NCI-H128 (cell line): ENCODE measurements around the gene RABGAP1.

Experiments
- DNase-seq: peaks from one replicate; lab custom pipeline; 2025; ENCODE audit not compliant: unreplicated experiment; lab: John Stamatoyannopoulos, UW

The RABGAP1 gene

GRCh38 chr9:123109540-123110279 lies 168.9 kb downstream of the RABGAP1 start:
- DNase-seq, result no peak

- no peak for DNase-seq
Measured at GRCh38 chr9:123111427-123112014, 170.7 kb downstream of the RABGAP1 start.

- no peak for DNase-seq
Measured at GRCh38 chr9:123112015-123112975, 171.5 kb downstream of the RABGAP1 start.

- DNase-seq, result no peak
Measured at GRCh38 chr9:123113185-123113584, 172.4 kb downstream of the RABGAP1 start.

- DNase-seq, result no peak
Measured at GRCh38 chr9:123115146-123115913, 174.5 kb downstream of the RABGAP1 start.

- no peak for DNase-seq
Measured at GRCh38 chr9:123116036-123116435, 175.2 kb downstream of the RABGAP1 start.

- no peak for DNase-seq
Measured at GRCh38 chr9:123119566-123119965, 178.7 kb downstream of the RABGAP1 start.

- no peak for DNase-seq
Measured at GRCh38 chr9:123120131-123120530, 179.3 kb downstream of the RABGAP1 start.

GRCh38 chr9:123120953-123121352 lies 180.1 kb downstream of the RABGAP1 start:
- DNase-seq, result no peak

- no peak for DNase-seq
Measured at GRCh38 chr9:123121457-123121856, 180.6 kb downstream of the RABGAP1 start.

- DNase-seq, result no peak
Measured at GRCh38 chr9:123127512-123128075, 186.8 kb downstream of the RABGAP1 start.

- DNase-seq, result no peak
Measured at GRCh38 chr9:123128591-123128990, 187.8 kb downstream of the RABGAP1 start.

- no peak for DNase-seq
Measured at GRCh38 chr9:123129423-123129822, 188.6 kb downstream of the RABGAP1 start.

- no peak for DNase-seq
Measured at GRCh38 chr9:123131258-123131657, 190.4 kb downstream of the RABGAP1 start.

- no peak for DNase-seq
Measured at GRCh38 chr9:123131993-123132392, 191.2 kb downstream of the RABGAP1 start.

- DNase-seq, result no peak
Measured at GRCh38 chr9:123132696-123133095, 191.9 kb downstream of the RABGAP1 start.

- DNase-seq, result no peak
Measured at GRCh38 chr9:123135430-123135829, 194.6 kb downstream of the RABGAP1 start.

- no peak for DNase-seq
Measured at GRCh38 chr9:123138163-123138562, 197.3 kb downstream of the RABGAP1 start.

- DNase-seq, result no peak
Measured at GRCh38 chr9:123149067-123149466, 208.2 kb downstream of the RABGAP1 start.

GRCh38 chr9:123150708-123151503 lies 210.1 kb downstream of the RABGAP1 start:
- no peak for DNase-seq
